Measurements from ENCODE around the gene SCFD2.
A peak's percentile ranks its signal among the peaks of the same experiment; 100 is the strongest.

The SCFD2 gene

DNA sequence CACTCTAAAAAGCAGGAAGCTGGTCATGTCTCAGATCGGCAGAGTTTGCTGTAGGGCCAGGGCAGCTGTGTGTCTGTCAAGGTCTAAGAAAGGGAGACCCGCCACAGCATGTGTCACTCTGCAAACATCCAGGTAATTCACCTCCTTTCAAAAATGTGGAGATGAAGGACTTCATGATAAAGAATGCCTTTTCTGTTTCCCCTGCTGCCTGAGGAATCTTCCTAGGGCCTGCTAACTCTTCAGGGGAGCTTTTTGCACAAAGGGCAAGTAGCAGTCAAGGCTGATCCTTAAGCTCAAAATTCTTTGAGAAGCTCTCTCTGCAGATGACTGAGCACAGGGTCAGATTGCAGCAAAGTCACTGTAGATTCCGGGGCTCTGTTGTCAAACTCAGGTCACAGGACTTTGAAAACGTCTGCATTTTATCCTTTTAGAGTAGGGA lies 482.7 kb downstream of the SCFD2 start:
- DNase-seq (ENCODE audit: low read depth in 2 of 2): no peak

- DNase-seq (ENCODE audit: low read depth in 2 of 2): no peak
These were observed 484.9 kb downstream of the SCFD2 start for GRCh38 chr4:52880994-52881393.

DNA sequence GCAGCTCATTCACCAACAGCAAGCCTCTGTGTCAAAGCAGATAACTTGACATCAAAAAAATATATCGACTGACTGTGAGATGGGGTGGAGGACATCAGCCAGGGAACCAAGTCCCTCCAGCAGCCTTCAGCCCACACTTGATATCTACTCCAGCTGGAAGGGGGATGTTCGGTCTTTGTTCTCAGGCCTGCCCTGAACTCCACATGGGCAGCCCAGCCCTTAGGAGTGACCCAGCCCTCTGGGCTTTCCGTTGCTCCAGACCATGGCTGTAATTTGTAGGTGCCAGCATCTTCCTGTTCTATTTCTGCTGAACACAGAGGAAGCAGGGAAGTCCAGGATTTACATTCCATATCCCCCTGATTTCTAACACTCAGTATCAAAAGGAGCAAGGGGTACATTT lies 486.4 kb downstream of the SCFD2 start:
- no peak for DNase-seq (ENCODE audit: low read depth in 2 of 2)

DNA sequence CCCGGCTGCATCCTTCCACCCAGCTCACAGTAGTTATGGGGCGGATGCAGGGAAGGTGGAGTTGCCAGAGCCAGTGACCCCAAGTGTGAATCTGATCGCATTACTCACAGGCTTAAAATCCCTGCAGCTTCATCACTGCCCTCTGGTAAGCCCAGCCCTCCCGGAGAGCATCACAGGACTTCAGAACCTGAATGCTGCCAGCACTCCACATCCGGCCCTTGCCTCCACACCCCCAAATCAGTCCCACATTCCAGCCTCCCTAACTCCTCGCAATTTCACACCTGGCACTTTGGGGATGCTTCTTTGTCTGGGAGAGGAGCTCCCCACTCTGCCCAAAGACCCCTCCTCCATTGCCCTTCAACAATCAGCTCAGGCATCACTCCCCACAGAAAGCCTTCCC lies 488.2 kb downstream of the SCFD2 start:
- no peak for DNase-seq (ENCODE audit: low read depth in 2 of 2)

GRCh38 chr4:52877036-52877435 lies 488.8 kb downstream of the SCFD2 start:
- DNase-seq (ENCODE audit: low read depth in 2 of 2): no peak

DNA sequence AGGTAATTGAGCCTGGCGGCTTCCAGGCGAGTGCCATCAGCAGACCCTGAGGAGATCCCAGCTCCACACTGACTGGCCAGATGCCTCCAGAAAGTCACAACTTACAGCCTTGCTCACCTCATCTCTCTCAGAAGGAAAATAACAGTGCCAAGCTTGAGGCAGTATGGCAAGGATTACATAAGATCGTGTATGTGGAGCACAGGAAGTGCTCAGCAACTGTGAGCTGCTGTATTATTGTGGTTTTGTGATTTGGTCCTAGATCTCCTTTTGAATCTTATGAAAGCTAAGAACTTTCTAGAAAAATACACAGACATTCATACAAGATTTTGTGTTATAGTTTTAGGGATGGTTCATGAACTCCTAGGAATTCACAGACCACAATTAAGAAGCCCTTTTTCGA lies 489.8 kb downstream of the SCFD2 start:
- DNase-seq (ENCODE audit: low read depth in 2 of 2): no peak

- no peak for DNase-seq (ENCODE audit: low read depth in 2 of 2)
These were observed 490.9 kb downstream of the SCFD2 start for GRCh38 chr4:52874948-52875347.

DNA sequence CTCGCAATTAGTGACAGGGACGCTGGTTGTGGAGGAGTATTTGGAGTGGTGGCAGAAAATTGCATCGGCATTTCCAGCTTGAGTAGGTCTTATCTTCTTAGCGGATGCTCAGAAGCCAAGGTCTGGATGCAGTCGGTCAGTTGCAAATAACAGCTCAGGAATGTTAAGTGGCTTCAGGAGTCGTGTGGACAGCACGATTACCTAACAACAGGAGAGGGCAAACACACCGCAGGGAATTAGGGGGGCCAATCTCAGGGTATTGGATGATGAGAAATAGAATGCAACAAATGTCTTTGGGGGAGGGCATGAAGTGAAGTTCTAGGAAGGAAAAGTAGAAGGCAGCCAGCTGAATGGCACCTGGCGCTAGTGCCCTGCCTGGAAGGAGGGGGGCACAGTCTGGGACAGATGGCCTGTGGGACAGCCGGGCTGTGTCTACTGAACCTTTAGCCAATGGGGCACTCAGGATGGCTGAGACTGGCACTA lies 492.0 kb downstream of the SCFD2 start:
- DNase-seq (ENCODE audit: low read depth in 2 of 2): no peak

DNA sequence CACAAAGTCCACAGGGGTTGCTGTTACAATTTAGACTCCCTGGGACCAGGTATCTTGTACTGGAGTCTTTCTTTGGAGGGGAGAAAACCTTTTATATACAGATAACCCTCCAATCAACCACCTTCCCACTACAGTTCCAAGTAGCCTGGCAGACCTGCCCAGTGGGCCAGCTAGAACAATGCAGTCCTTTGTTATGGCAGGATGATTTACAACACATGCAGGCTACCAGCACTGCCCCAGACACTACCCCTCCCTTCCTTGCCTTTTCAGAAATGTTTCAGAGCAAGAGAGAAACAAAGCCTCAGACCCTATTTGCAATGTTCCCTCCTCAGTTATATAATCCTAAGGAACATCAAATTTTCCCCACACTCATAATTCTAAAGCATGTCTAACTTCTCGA lies 492.7 kb downstream of the SCFD2 start:
- no peak for DNase-seq (ENCODE audit: low read depth in 2 of 2)

- DNase-seq (ENCODE audit: low read depth in 2 of 2): no peak
These were observed 495.6 kb downstream of the SCFD2 start for GRCh38 chr4:52870225-52870624.

DNA sequence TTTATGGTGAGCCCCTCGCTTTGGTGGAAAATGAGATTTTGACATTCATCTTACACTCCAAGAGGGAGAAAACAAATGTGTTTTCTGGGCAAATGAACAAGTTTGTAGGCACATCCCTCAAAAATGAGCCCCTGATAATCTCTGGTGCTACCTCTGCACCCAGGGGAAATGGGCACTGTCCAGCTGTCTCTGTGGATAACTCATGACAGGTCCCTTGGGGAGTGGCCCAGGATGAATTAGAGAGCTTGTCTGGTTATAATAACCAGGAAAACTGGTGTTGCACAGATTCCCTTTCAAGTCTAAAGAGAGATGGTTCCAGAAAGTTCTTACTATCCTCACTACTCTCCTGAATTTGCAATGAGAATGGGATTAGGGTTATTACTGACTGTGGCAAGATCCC lies 496.2 kb downstream of the SCFD2 start:
- DNase-seq (ENCODE audit: low read depth in 2 of 2): no peak

DNA sequence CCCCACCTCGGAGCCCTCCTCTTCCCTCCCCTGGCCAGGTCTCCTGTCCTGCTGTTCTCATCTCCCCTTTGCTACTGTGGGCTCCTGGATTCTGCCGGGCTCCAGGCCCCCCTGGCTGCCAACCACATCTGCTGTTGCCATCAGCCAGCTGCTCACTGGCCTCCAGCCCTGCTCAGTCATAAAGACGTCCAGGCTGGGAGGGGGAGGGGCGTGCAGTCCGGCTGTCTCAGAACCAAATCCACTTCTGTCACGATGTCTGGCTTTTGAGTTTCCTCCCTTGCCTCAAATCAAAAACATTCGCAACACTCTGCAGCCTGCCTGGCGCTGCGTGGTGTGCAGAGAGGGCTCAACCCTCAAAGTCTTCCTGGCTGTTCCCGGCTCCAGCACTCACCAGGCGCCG lies 496.7 kb downstream of the SCFD2 start:
- DNase-seq (ENCODE audit: low read depth in 2 of 2): no peak

DNA sequence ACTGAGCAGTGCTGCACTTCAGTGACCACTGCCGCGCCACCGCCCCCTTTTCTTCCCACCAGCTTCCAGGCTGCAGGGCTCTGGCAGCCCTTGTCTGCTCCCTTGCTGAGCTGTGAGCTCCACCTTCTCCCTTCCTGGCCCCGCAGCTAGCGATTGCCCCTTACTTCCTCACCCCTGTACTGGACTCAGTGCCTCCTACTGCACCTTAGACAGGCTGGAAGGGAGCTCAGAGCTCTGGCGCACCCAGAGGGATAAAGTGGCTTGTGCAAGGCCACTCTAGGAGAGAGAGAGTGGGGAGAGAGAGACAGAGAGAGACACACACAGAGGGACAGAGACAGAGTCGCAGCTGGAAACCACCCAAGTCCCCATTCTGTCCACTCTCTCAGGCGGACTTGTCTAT lies 497.7 kb downstream of the SCFD2 start:
- no peak for DNase-seq (ENCODE audit: low read depth in 2 of 2)

DNA sequence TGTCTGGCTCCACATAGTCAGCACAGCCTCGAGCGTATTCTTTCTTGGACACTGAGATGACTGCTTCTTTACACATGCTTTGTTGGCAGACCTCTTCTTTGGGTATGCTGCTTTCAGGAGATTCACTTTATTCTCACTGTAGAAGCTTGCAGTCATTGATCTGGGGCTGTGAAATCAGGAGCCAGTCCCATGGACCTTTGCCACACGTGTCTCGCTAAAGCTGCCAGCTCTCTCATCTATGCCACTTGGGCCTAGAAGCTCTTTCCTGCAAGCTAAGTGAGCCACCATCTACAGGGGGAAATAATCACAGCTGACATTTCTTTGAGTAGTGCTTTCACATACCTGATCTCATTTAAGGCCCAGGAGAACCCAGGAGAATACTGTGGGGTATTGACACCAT lies 498.7 kb downstream of the SCFD2 start:
- DNase-seq (ENCODE audit: low read depth in 2 of 2): no peak

DNA sequence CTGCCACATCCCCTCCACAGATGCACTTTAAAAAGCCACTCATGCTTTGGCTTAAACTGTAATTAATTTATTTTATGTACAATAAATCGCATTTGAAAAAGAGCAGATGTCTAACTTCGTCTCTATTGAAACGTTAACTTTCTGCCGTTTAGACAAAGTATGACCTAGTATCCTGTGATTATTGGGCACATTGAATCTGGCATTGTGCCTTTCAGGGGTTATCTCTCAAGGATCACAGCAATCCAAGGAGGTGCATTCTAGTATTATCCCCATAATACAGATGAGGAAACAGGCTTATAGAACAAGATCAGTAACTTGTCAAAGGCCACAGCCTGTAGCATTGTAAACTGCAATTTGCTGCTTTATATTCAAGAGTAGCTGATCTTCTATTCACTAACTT lies 499.1 kb downstream of the SCFD2 start:
- DNase-seq (ENCODE audit: low read depth in 2 of 2): no peak

DNA sequence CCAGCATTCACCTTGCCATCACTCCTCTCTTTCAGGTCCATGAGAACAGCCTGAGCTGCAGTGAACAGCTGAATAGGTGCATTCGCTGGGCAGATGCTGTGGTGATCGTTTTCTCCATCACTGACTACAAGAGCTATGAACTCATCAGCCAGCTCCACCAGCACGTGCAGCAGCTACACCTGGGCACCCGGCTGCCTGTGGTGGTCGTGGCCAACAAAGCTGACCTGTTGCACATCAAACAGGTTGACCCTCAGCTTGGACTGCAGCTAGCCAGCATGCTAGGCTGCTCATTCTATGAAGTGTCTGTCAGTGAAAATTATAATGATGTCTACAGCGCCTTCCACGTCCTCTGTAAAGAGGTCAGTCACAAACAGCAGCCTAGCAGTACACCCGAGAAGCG lies 500.6 kb downstream of the SCFD2 start:
- no peak for DNase-seq (ENCODE audit: low read depth in 2 of 2)

- DNase-seq (ENCODE audit: low read depth in 2 of 2): no peak
These were observed 501.1 kb downstream of the SCFD2 start for GRCh38 chr4:52864793-52865192.

- no peak for DNase-seq (ENCODE audit: low read depth in 2 of 2)
These were observed 502.5 kb downstream of the SCFD2 start for GRCh38 chr4:52863324-52863723.

DNA sequence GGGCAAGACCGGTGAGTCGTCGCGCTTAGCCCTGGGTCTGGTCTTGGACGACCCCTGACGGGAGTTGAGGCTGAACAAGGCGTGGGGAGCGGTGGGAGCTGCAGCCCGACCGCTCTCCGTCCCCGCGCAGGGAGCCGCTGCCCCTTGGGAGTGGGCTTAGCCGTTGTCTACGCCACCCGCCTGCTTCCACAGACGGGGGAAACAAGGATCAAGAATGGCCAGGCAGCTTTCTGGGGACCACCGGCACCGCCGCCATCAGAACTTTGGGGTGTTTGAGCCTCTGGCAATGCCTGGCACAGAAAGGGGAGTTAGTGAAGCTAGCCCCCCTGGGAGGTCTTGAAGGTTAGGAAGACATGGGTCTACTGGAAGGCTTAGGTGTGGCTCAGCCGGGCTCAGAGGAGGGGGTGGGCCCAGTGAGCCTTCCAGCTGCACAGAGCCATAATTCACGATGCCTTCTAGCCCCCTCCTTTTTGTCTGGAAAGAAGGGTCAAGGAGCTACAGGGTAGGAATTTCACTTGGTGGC lies 503.2 kb downstream of the SCFD2 start:
- no peak for DNase-seq (ENCODE audit: low read depth in 2 of 2)

- DNase-seq (ENCODE audit: low read depth in 2 of 2): peak; percentile 55 to 81
These were observed 503.8 kb downstream of the SCFD2 start, which contains the start of gene RASL11B for GRCh38 chr4:52861879-52862616. TSS of gene RASL11B (plus strand) at chr4:52862317. CDS start at chr4:52862508, 191 bp downstream.

DNA sequence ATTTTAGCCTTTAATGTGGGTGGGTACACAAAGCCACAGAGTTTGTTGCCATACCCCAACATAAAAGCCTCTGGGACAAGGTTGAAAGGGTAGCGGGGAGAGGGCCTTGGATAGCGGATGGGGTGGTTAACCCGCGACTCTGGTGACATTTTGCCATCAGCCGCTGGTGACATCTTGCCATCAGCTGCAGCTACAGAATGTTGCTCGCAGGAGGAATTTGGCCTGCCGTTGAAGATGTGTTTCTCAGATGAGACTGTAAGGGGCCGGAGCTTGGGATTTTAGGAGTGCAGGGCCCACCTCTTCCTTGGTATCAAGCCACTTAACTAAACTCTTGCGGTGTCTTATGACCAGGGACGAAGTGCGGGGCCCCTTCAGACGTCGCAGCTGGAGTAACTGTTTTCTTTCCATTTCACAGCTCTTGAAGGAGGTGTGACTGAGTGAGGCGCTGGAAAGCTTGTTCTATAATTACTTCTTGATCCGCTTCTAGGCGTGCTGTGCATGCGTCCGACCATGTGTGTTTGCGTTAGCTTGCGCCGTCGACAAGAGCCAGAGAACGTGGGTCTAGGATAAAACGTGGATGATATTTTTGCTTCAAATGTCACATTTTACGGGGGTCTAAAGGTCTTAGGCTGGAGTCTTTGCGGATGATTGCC lies 504.6 kb downstream of the SCFD2 start:
- no peak for DNase-seq (ENCODE audit: low read depth in 2 of 2)

- DNase-seq (ENCODE audit: low read depth in 2 of 2): no peak
These were observed 505.5 kb downstream of the SCFD2 start for GRCh38 chr4:52860361-52860760.

DNA sequence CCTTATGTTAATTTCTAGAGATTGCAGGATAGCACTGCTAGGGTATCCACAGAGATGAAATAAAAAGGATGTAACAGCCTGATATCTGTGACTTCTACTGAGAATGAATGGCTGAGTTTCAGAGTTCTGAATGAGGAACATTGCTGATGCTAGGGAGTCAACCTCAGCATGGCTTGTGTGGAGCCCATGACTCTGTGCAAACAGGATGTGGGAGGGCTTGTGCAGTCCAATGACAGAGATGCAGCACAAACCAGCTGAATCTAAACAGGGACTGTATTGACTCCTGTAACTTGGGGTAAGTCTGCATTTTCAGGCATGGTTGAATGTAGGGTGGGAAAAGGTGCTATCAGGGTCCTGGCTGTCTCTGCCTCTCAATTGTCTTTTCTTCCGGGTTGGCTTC lies 509.1 kb downstream of the SCFD2 start:
- DNase-seq (ENCODE audit: low read depth in 2 of 2): no peak

All from stimulated activated CD4-positive, alpha-beta T cell treated with anti-CD3 and anti-CD28 coated beads, Interleukin-1b, Interleukin-23, amount 100 ng/mL, for 1 hour (primary cell).